ENCODE data around the gene CLDN6. TPM values are rescaled to one million over a fixed set of nuclear protein-coding genes. Genes with fewer than 3 reads are reported as not detected.
A peak's percentile ranks its signal among the peaks of the same experiment; 100 is the strongest.

CLDN6 gene
- total RNA-seq, 1 experiment from 2014 or later: not detected

DNA sequence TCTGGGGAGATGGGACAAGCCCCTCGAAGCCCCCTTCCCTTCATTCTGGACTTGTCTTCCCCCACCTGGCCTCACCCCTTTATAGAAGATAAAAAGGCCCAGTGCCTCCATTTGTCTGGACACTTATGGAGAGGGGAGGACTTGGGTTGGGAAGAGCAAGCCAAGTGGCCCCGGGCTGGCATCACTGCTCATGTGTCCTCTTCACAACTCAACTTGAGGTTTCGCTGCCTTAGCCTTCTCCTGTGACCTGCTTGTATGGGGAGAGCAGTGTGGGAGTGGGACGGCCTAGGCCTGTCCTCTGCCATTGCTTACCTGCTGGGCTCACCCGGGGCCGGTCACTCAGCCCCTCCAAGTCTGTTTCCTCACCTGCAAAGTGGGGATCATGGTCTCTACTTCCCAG lies 47.4 kb downstream of the CLDN6 start:
- no peaks in the 10 kb centered on the region for H3K27me3 ChIP-seq (ENCODE audit: low read length)
- peak overlapping the region; percentile 94 for H3K4me2 ChIP-seq (ENCODE audit: low read length)
- H3K9ac ChIP-seq (ENCODE audit: low read length): peak overlapping the region; percentile 87
- H3K36me3 ChIP-seq (ENCODE audit: low read depth, low read length): 0 out of 2 replicates have a peak, but pooled peaks cover 1% of the 10 kb centered on the region
- H3K9me2 ChIP-seq (replicated peaks; ENCODE audit: low read length): no peaks in the 10 kb centered on the region
- no peaks in the 10 kb centered on the region for H3F3A ChIP-seq (ENCODE audit: low read length, unreplicated experiment)
- peaks cover 10% of the 10 kb centered on the region; the same call in 1 of the 2 replicates for H3K79me2 ChIP-seq (ENCODE audit: low read length)
- BruUV-seq (replicated peaks): TSS peak; percentile 32
- H3K9me3 ChIP-seq (ENCODE audit: low read length): no peaks in the 10 kb centered on the region
- H3K4me1 ChIP-seq (ENCODE audit: insufficient read depth, low read length): peaks cover 16% of the 10 kb centered on the region; the same call in 1 of the 2 replicates
- peak overlapping the region; percentile 85 for H3K4me3 ChIP-seq (ENCODE audit: low read length)
- TF ChIP-seq, protein P1, sequence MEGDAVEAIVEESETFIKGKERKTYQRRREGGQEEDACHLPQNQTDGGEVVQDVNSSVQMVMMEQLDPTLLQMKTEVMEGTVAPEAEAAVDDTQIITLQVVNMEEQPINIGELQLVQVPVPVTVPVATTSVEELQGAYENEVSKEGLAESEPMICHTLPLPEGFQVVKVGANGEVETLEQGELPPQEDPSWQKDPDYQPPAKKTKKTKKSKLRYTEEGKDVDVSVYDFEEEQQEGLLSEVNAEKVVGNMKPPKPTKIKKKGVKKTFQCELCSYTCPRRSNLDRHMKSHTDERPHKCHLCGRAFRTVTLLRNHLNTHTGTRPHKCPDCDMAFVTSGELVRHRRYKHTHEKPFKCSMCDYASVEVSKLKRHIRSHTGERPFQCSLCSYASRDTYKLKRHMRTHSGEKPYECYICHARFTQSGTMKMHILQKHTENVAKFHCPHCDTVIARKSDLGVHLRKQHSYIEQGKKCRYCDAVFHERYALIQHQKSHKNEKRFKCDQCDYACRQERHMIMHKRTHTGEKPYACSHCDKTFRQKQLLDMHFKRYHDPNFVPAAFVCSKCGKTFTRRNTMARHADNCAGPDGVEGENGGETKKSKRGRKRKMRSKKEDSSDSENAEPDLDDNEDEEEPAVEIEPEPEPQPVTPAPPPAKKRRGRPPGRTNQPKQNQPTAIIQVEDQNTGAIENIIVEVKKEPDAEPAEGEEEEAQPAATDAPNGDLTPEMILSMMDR (conservative IDR thresholded peaks at IDR 0.05; ENCODE audit: low read depth, low read length): no peak
- no peak for TF ChIP-seq EZH2 (IDR thresholded peaks at IDR 0.05; ENCODE audit: low read length, unreplicated experiment)
- no peak for TF ChIP-seq EZH2phosphoT487 (IDR thresholded peaks at IDR 0.05; ENCODE audit: borderline replicate concordance, low read length)
- H3K27ac ChIP-seq (ENCODE audit: low read length): peak overlapping the region; percentile 43; the same call in 1 of the 2 replicates
- peaks cover 12% of the 10 kb centered on the region for H4K20me1 ChIP-seq (ENCODE audit: low read length)
- CTCF ChIA-PET: no interaction called here
- no peak for ATAC-seq
- H2AFZ ChIP-seq (ENCODE audit: low read length): no peak overlapping the region
- intact Hi-C loops (cut with micrococcal nuclease): no loop called here
- DNase-seq: no peak
- POLR2A ChIA-PET (ENCODE audit: unreplicated experiment): no interaction called here

DNA sequence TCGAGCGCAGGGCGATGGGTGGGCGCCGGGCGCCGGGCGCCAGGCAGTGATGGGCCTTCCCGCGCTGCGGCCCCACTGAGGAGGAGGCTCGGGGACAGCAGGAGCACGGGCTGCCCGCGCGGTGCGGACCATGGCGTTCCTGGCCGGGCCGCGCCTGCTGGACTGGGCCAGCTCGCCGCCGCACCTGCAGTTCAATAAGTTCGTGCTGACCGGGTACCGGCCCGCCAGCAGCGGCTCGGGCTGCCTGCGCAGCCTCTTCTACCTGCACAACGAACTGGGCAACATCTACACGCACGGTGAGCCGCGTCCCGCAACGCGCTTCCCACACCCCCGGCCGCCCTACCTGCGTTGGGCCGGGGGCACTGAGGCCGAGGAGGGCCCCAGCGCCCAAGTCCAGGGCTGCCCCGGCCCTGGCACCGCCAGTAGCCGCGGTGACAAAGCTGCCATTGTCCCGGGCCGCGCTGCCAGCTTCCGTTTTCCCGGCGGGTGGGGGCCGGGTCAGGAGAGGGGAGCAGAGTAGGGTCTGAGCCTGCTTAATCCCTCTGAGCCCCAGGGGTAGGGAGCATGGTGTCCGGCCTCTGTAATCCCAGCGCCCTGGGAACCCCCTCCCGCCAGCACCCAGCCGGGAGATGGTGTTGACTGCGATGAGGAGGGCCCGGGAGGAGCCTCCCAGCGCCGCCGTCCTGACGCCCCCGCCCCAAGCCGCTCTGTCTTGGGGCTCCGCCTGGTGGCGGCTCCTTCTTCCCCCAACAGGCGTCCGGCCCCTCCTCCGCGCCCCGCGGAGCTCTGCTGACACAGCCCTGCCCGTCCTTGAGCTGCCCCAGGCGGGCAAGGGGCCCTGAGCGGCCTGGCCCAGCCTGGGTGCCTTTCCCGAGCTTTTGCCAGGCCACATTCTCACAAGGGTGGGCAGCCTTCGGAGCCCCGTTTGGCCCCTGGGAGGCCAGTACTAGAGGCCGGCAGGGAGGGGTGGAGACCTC lies 48.1 kb downstream of the CLDN6 start:
- peak overlapping the region; percentile 85 for H3K4me3 ChIP-seq (ENCODE audit: low read length)
- peak overlapping the region; percentile 48; the same call in 1 of the 2 replicates for H2AFZ ChIP-seq (ENCODE audit: low read length)
- peak overlapping the region; percentile 87 for H3K9ac ChIP-seq (ENCODE audit: low read length)
- no peaks in the 10 kb centered on the region for H3K27me3 ChIP-seq (ENCODE audit: low read length)
- peaks cover 10% of the 10 kb centered on the region; the same call in 1 of the 2 replicates for H3K79me2 ChIP-seq (ENCODE audit: low read length)
- H3F3A ChIP-seq (ENCODE audit: low read length, unreplicated experiment): no peaks in the 10 kb centered on the region
- no peaks in the 10 kb centered on the region for H3K9me3 ChIP-seq (ENCODE audit: low read length)
- peak overlapping the region; percentile 43 for H3K27ac ChIP-seq (ENCODE audit: low read length)
- peaks cover 16% of the 10 kb centered on the region; the same call in 1 of the 2 replicates for H3K4me1 ChIP-seq (ENCODE audit: insufficient read depth, low read length)
- peaks cover 12% of the 10 kb centered on the region for H4K20me1 ChIP-seq (ENCODE audit: low read length)
- intact Hi-C loops (cut with micrococcal nuclease): loop anchor here (10.0 kb wide), 1 partner anchor 65 kb away; no protein-coding TSS in a partner anchor
- ATAC-seq (peak; percentile 43), DNase-seq (peak; percentile 66)
- CTCF ChIA-PET: interaction anchor here (0.6 kb wide), 1 partner anchor 58 kb away, joined by 3 read pairs; no protein-coding TSS in a partner anchor
- no peak for TF ChIP-seq EZH2phosphoT487 (IDR thresholded peaks at IDR 0.05; ENCODE audit: borderline replicate concordance, low read length)
- TF ChIP-seq, protein P1 (conservative IDR thresholded peaks at IDR 0.05; ENCODE audit: low read depth, low read length): peak; percentile 52
- POLR2A ChIA-PET (ENCODE audit: unreplicated experiment): no interaction called here
- BruUV-seq (replicated peaks): no TSS peak
- H3K9me2 ChIP-seq (replicated peaks; ENCODE audit: low read length): no peaks in the 10 kb centered on the region
- H3K4me2 ChIP-seq (ENCODE audit: low read length): peak overlapping the region; percentile 94
- H3K36me3 ChIP-seq (ENCODE audit: low read depth, low read length): no peaks in the 10 kb centered on the region

Measured in PC-3 (cell line).